Measurements from ENCODE around the gene ORC1.

- TF ChIP-seq POLR2A (IDR thresholded peaks at IDR 0.05) (no peak), CTCF (IDR thresholded peaks at IDR 0.05) (no peak)
Observed at GRCh38 chr1:52435211-52435610, 31.0 kb upstream of the ORC1 start.
